Vagina (tissue), 2 donors: ENCODE data around the gene PLOD1. TPM values are rescaled to one million over a fixed set of nuclear protein-coding genes. Genes with fewer than 3 reads are reported as not detected.
A peak's percentile ranks its signal among the peaks of the same experiment; 100 is the strongest.
"Not testable (repeated sequence)": the region's sequence is repeated elsewhere in the genome, so short reads cannot be mapped to it uniquely, and the experiment has no call there.

Experiments used
- DNase-seq, 2 donors: peaks; one replicate each; pipeline ENCODE4 v3.0.0-alpha.2; 2017; ENCODE audit errors: extremely low spot score in 2 of 2
- H3K27ac ChIP-seq: fragments of 200-600 bp; sonication (generic); one replicate; pipeline ENCODE4 v1.5.1; 2019
- H3K27me3 ChIP-seq: fragments of 200-600 bp; sonication (generic); one replicate; pipeline ENCODE4 v1.5.1; 2019
- H3K36me3 ChIP-seq, 2 donors: fragments of 200-600 bp; sonication (generic); one replicate each; pipeline ENCODE4 v1.5.1; 2017 to 2019
- H3K4me1 ChIP-seq: fragments of 200-600 bp; sonication (generic); one replicate; pipeline ENCODE4 v1.5.1; 2019
- H3K4me3 ChIP-seq, 2 donors: fragments of 200-600 bp; sonication (generic); 1 replicate in 1 of 2; 2 replicates in 1 of 2; pipeline ENCODE4 v1.5.1; 2016 to 2019
- H3K9me3 ChIP-seq: fragments of 200-600 bp; sonication (generic); one replicate; pipeline ENCODE4 v1.5.1; 2019
- CTCF ChIP-seq, 3 experiments: fragments of 450-650 bp in 2 of 3; fragments of 200-600 bp in 1 of 3; sonication (generic) in 1 of 3; IDR thresholded peaks; one replicate each; pipeline ENCODE4 v1.5.1; 2017 to 2019; ENCODE audit warnings: antibody characterized with exemption in 3 of 3, mild to moderate bottlenecking in 2 of 3, moderate library complexity in 2 of 3
- POLR2A ChIP-seq, 2 donors: fragments of 450-650 bp; IDR thresholded peaks; one replicate each; pipeline ENCODE4 v1.6.1; 2017; ENCODE audit warnings: antibody characterized with exemption in 2 of 2, mild to moderate bottlenecking in 2 of 2, moderate library complexity in 2 of 2
- POLR2AphosphoS5 ChIP-seq, 2 donors: sonication (generic); formaldehyde crosslinking; IDR thresholded peaks; one replicate each; pipeline ENCODE4 v1.9.0; 2017; ENCODE audit warnings: antibody characterized with exemption in 2 of 2, mild to moderate bottlenecking in 2 of 2, low read depth in 1 of 2; ENCODE audit not compliant: insufficient read depth in 1 of 2
- intact Hi-C: fragments of 100-400 bp; cut with DNase I; formaldehyde crosslinking; loops from one replicate; pipeline ENCODE4 v1.15.1; 2023
- total RNA-seq: library from RNA; depleted of rRNA; stranded (reverse); fragments of >200 nt; gene quantifications from one replicate; pipeline ENCODE4 v1.2.3, GENCODE V29; 2016

PLOD1 gene
- total RNA-seq, 1 donor from 2014 or later = 42.2 TPM

- no peak overlapping the region for H3K4me3 ChIP-seq
- TF ChIP-seq CTCF (IDR thresholded peaks at IDR 0.05) (no peak), POLR2AphosphoS5 (IDR thresholded peaks at IDR 0.05; ENCODE audit: insufficient read depth in 1 of 2, low read depth in 1 of 2) (no peak), POLR2A (IDR thresholded peaks at IDR 0.05) (no peak)
- no peak for DNase-seq
- intact Hi-C loops = no loop called here
- no peak overlapping the region for H3K27ac ChIP-seq
- H3K4me1 ChIP-seq = no peaks in the 10 kb centered on the region
- no peaks in the 10 kb centered on the region for H3K36me3 ChIP-seq
- H3K9me3 ChIP-seq = no peaks in the 10 kb centered on the region
- no peaks in the 10 kb centered on the region for H3K27me3 ChIP-seq
Observed at GRCh38 chr1:11906870-11907269, 27.6 kb upstream of the PLOD1 start.

GRCh38 chr1:11907275-11908094, 27.0 kb upstream of the PLOD1 start:
- TF ChIP-seq CTCF (IDR thresholded peaks at IDR 0.05) (peak; percentile 69 to 89 (median 82)), POLR2AphosphoS5 (IDR thresholded peaks at IDR 0.05; ENCODE audit: insufficient read depth in 1 of 2, low read depth in 1 of 2) (peak in 1 of 2 donors; percentile 97), POLR2A (IDR thresholded peaks at IDR 0.05) (no peak)
- no peaks in the 10 kb centered on the region for H3K36me3 ChIP-seq
- DNase-seq = peak in 1 of 2 donors; percentile 97
- peak overlapping the region; percentile 99 for H3K27ac ChIP-seq
- H3K4me3 ChIP-seq = peak overlapping the region; percentile 58 to 82
- no peaks in the 10 kb centered on the region for H3K27me3 ChIP-seq
- intact Hi-C loops = no loop called here
- no peaks in the 10 kb centered on the region for H3K4me1 ChIP-seq
- no peaks in the 10 kb centered on the region for H3K9me3 ChIP-seq

GRCh38 chr1:11908095-11908675, 26.3 kb upstream of the PLOD1 start:
- H3K27ac ChIP-seq = peak overlapping the region; percentile 99
- H3K4me3 ChIP-seq = peak overlapping the region; percentile 58 to 82
- no peak for DNase-seq
- no peaks in the 10 kb centered on the region for H3K9me3 ChIP-seq
- TF ChIP-seq POLR2AphosphoS5 (IDR thresholded peaks at IDR 0.05; ENCODE audit: insufficient read depth in 1 of 2, low read depth in 1 of 2) (peak in 1 of 2 donors; percentile 87), POLR2A (IDR thresholded peaks at IDR 0.05) (peak in 1 of 2 donors; percentile 98), CTCF (IDR thresholded peaks at IDR 0.05) (no peak)
- H3K36me3 ChIP-seq = no peaks in the 10 kb centered on the region
- no peaks in the 10 kb centered on the region for H3K4me1 ChIP-seq
- no peaks in the 10 kb centered on the region for H3K27me3 ChIP-seq
- intact Hi-C loops = no loop called here

- DNase-seq, H3K27me3 ChIP-seq, intact Hi-C loops, H3K4me3 ChIP-seq, H3K27ac ChIP-seq, H3K9me3 ChIP-seq, H3K36me3 ChIP-seq, H3K4me1 ChIP-seq: not testable (repeated sequence)
Observed at GRCh38 chr1:11910914-11911228, 23.6 kb upstream of the PLOD1 start.

- no peak overlapping the region for H3K4me3 ChIP-seq
- intact Hi-C loops = no loop called here
Observed at GRCh38 chr1:11912000-11912399, 22.5 kb upstream of the PLOD1 start.

GRCh38 chr1:11912482-11913216, 21.9 kb upstream of the PLOD1 start:
- H3K27ac ChIP-seq, H3K4me1 ChIP-seq, DNase-seq, H3K4me3 ChIP-seq, H3K27me3 ChIP-seq, H3K36me3 ChIP-seq, H3K9me3 ChIP-seq, intact Hi-C loops: not testable (repeated sequence)

More at GRCh38 chr1:11912000-11912399, 22.5 kb upstream of the PLOD1 start:
- no peak for DNase-seq
- no peak for TF ChIP-seq POLR2A (IDR thresholded peaks at IDR 0.05)
- no peak for TF ChIP-seq CTCF (IDR thresholded peaks at IDR 0.05)
- no peak for TF ChIP-seq POLR2AphosphoS5 (IDR thresholded peaks at IDR 0.05; ENCODE audit: insufficient read depth in 1 of 2, low read depth in 1 of 2)
- no peaks in the 10 kb centered on the region for H3K36me3 ChIP-seq
- H3K9me3 ChIP-seq = no peaks in the 10 kb centered on the region
- H3K27ac ChIP-seq = no peak overlapping the region
- H3K27me3 ChIP-seq = no peaks in the 10 kb centered on the region
- H3K4me1 ChIP-seq = no peaks in the 10 kb centered on the region
